Progenitor cell of endocrine pancreas (in vitro differentiated cells): ENCODE data around the gene NPC1L1. TPM values are rescaled to one million over a fixed set of nuclear protein-coding genes. Genes with fewer than 3 reads are reported as not detected.

Source experiments
- DNase-seq: peaks from one replicate; pipeline ENCODE4 v3.0.0; 2021; ENCODE audit warnings: low spot score; ENCODE audit not compliant: unreplicated experiment
- H3K27ac Mint-ChIP-seq: 2 replicates; pipeline ENCODE4 v1.8.0; 2021; ENCODE audit warnings: mild to moderate bottlenecking, moderate library complexity, mixed read lengths
- H3K27me3 Mint-ChIP-seq: 2 replicates; pipeline ENCODE4 v1.8.0; 2021; ENCODE audit warnings: mixed read lengths
- H3K36me3 Mint-ChIP-seq: 2 replicates; pipeline ENCODE4 v1.8.0; 2022; ENCODE audit warnings: mixed read lengths; ENCODE audit not compliant: insufficient read depth
- H3K4me1 Mint-ChIP-seq: 2 replicates; pipeline ENCODE4 v1.8.0; 2021; ENCODE audit warnings: low read depth, mixed read lengths
- H3K4me3 Mint-ChIP-seq: 2 replicates; pipeline ENCODE4 v1.8.0; 2021; ENCODE audit warnings: low read depth, mild to moderate bottlenecking, moderate library complexity, mixed read lengths
- H3K9me3 Mint-ChIP-seq: 2 replicates; pipeline ENCODE4 v1.8.0; 2021; ENCODE audit warnings: low read depth, mixed read lengths
- total RNA-seq: library from RNA; stranded (reverse); gene quantifications from 2 replicates; pipeline ENCODE4 v1.2.1, GENCODE V29; 2021
- TF ChIP-seq, protein P1 (sequence below): fragments of 200-600 bp; sonication (generic); IDR thresholded peaks from one replicate; pipeline ENCODE4 v1.5.0; 2021; ENCODE audit warnings: antibody characterized with exemption, mild to moderate bottlenecking; ENCODE audit not compliant: unreplicated experiment

The NPC1L1 gene
- total RNA-seq, 1 donor from 2014 or later = 21.0 TPM

DNA sequence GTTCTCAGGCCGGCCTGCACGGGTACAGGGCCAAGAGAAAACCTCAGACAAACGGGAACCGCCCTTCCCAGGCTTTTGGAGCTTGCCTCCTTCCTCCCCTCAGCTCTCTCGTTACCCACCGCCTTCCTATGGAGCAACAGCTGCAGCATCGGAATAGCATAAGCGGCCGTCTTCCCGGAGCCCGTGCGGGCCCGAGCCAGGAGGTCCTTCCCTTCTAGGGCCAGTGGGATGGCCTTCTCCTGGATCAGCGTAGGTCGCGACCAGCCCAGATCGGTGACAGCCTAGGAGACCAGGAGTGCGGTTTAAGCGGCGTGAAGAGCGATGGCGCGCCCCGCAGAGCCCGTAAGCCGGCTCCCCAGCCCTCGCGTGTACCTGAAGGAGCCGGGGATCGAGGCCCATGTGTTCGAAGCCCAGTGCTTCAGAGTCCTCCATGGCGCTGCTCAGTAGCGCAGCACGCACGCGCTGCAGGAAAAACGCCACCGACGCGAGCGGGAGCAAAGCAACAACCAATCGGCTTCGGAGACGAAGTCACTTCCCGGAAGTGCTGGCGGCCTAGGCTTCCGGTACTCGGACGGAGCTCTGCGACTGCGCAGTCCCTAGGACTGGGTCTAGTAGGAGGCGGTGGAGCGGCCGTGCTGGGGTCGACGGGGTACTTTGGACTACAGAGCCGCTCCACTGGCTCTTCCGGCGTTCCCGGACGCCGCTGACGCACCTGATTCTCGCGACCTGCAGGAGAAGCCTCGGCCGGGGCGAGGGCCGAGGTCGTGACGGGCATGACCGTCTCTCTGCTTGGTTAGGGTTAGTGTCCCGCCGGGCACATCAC is 32.5 kb upstream of the NPC1L1 start, which contains the start of gene DDX56:
Gene DDX56, minus strand, starts transcription at position 445 of the 823 bp plus-strand sequence. Its CDS starts 13 bp downstream, at position 432.
- H3K4me1 Mint-ChIP-seq = peaks cover 22% of the 10 kb centered on the region
- H3K4me3 Mint-ChIP-seq = peak within 1 kb of the TSS; percentile 93
- no peaks in the 10 kb centered on the region for H3K27me3 Mint-ChIP-seq
- TF ChIP-seq, protein P1, sequence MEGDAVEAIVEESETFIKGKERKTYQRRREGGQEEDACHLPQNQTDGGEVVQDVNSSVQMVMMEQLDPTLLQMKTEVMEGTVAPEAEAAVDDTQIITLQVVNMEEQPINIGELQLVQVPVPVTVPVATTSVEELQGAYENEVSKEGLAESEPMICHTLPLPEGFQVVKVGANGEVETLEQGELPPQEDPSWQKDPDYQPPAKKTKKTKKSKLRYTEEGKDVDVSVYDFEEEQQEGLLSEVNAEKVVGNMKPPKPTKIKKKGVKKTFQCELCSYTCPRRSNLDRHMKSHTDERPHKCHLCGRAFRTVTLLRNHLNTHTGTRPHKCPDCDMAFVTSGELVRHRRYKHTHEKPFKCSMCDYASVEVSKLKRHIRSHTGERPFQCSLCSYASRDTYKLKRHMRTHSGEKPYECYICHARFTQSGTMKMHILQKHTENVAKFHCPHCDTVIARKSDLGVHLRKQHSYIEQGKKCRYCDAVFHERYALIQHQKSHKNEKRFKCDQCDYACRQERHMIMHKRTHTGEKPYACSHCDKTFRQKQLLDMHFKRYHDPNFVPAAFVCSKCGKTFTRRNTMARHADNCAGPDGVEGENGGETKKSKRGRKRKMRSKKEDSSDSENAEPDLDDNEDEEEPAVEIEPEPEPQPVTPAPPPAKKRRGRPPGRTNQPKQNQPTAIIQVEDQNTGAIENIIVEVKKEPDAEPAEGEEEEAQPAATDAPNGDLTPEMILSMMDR = no peak
- peaks cover 23% of the 10 kb centered on the region for H3K36me3 Mint-ChIP-seq
- peak; percentile 85 for DNase-seq
- H3K27ac Mint-ChIP-seq = peak within 1 kb of the TSS; percentile 97
- no peaks in the 10 kb centered on the region for H3K9me3 Mint-ChIP-seq

DNA sequence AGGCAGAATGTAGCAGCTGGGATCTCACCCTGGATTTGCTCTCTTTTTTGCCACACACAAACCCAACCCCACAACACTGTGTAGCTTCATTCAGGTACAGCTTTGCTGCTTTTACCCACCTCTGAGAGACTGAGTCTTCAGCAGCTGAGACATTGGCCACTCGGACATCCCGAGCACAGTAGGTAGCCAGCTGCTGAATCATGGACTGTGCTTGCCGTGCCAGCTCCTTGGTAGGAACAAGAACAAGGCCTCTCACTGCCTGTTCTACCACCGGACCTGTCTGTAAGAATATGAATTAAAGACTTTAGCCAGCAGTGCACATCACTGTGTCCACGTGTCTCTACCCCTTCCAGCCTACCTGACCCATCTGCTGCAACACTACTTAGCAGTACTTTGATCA is 31.6 kb upstream of the NPC1L1 start:
- DNase-seq = no peak
- Mint-ChIP-seq H3K27ac (peak overlapping the region; percentile 97), H3K9me3 (no peaks in the 10 kb centered on the region), H3K27me3 (no peaks in the 10 kb centered on the region), H3K4me1 (peaks cover 22% of the 10 kb centered on the region), H3K4me3 (peak overlapping the region; percentile 93), H3K36me3 (peaks cover 26% of the 10 kb centered on the region)
- TF ChIP-seq, protein P1 = no peak

DNA sequence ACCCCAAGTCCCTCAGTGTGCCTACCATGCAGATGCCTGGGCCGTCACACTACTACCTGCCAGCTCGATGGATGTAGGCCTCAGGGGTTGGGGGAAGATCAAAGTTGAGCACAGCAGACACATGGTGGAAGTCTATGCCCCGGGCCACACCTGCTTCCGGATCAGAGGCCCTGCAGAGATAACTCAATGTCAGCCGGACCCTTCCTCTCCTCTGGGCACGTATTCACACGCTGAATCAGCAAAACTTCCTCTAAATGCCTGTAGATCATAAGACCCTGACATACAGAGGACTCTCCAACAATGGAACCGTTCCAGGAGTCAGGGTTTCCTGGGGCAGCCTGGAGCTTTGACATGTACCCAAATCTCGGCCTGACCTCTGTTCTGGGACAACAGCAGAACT is 28.8 kb upstream of the NPC1L1 start:
- Mint-ChIP-seq H3K36me3 (peaks cover 30% of the 10 kb centered on the region), H3K4me1 (peaks cover 19% of the 10 kb centered on the region), H3K4me3 (no peak overlapping the region), H3K9me3 (no peaks in the 10 kb centered on the region), H3K27me3 (no peaks in the 10 kb centered on the region), H3K27ac (no peak overlapping the region)
- TF ChIP-seq, protein P1 = no peak
- DNase-seq = no peak

DNA sequence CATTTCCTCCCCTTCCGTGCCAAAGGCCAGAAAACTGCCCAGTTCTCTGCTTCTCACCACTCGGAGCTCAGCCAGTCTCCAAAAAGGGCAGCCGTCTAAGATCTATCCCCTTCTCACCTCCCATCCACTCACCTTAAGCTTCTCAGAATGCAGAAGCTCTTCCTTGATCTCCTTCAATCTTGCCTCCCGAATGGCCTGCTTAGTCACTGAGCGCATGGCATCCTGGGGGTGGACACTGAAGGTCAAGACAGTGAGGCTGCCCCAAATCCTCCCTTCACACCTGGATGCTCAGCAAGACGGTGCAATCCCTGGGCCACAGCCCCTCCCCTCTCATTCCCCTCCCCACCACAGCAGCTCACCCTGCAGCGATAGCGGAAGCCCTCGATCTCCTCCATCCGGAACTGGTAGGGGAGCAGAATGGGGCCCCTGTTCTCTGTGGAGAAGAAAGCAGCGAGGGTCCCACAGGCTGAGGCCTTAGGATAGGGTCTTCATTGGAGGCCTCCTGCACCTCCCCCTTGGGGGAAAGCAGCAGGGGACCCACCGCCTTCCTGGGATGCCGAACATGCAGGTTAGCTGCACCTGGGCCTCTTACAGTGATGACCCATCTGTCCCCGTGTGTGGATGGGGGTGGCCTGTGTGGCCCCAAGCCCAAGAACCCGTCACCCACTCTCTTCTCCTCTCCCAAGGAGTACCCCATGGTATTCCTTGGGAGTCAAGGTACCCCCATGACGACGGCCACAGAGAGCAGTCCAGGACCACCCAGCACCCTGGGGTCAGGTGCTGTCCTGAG is 27.8 kb upstream of the NPC1L1 start:
- Mint-ChIP-seq H3K4me3 (no peak overlapping the region), H3K27ac (no peak overlapping the region), H3K9me3 (no peaks in the 10 kb centered on the region), H3K27me3 (no peaks in the 10 kb centered on the region), H3K36me3 (peaks cover 30% of the 10 kb centered on the region), H3K4me1 (peaks cover 11% of the 10 kb centered on the region)
- DNase-seq = no peak
- TF ChIP-seq, protein P1 = no peak

DNA sequence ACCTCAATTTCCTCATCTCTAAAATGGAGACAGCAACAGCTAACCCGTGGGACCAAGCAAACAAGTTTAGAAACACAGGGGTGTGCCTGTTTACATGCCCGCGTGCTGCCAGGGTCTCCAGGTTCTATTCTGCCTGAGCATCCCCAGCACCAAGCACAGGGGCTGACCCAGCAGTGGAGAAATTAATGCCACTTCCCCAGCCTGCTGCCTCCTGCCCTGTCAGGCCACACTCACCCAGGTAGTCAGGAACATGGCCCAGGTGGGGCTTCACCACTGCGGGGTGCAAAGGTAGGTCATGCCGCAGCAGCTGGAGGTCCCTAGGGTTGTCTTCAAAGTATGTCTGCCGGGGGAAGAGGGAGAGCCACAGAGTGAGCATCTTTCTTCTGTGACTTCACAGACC is 26.8 kb upstream of the NPC1L1 start:
- H3K4me1 Mint-ChIP-seq = peaks cover 4% of the 10 kb centered on the region
- H3K27ac Mint-ChIP-seq = no peak overlapping the region
- no peak for DNase-seq
- H3K9me3 Mint-ChIP-seq = no peaks in the 10 kb centered on the region
- H3K4me3 Mint-ChIP-seq = no peak overlapping the region
- H3K36me3 Mint-ChIP-seq = peaks cover 30% of the 10 kb centered on the region
- TF ChIP-seq, protein P1 = no peak
- H3K27me3 Mint-ChIP-seq = no peaks in the 10 kb centered on the region
